Lung (tissue), 12 donors: ENCODE measurements around the gene CCNY. TPM values are rescaled to one million over a fixed set of nuclear protein-coding genes. Genes with fewer than 3 reads are reported as not detected.

ENCODE experiments used
- ATAC-seq: fragments of 200-7000 bp; cut with Tn5 transposase; one replicate; pipeline ENCODE4 v1.9.1; 2020; ENCODE audit warnings: moderate number of reproducible peaks; ENCODE audit not compliant: insufficient read depth, low FRiP score
- DNase-seq, 3 donors: peaks; one replicate each; pipeline ENCODE4 v3.0.0-alpha.2; 2013 to 2017
- H3K27ac ChIP-seq, 2 donors: one replicate each; pipeline ENCODE4 v1.5.1; 2013; ENCODE audit warnings: mild to moderate bottlenecking in 2 of 2, moderate library complexity in 2 of 2, control low read depth in 1 of 2, inconsistent platforms in 1 of 2, low read depth in 1 of 2, low read length in 1 of 2
- H3K27me3 ChIP-seq, 3 donors: one replicate each; pipeline ENCODE4 v1.5.1; 2013; ENCODE audit warnings: low read length in 2 of 3; ENCODE audit not compliant: control insufficient read depth in 3 of 3, insufficient read depth in 3 of 3
- H3K36me3 ChIP-seq, 4 donors: one replicate each; pipeline ENCODE4 v1.5.1; 2013; ENCODE audit warnings: low read length in 4 of 4, mild to moderate bottlenecking in 1 of 4, moderate library complexity in 1 of 4; ENCODE audit not compliant: control insufficient read depth in 4 of 4, insufficient read depth in 4 of 4
- H3K4me1 ChIP-seq, 5 donors: one replicate each; pipeline ENCODE4 v1.5.1; 2013; ENCODE audit warnings: low read length in 5 of 5, mild to moderate bottlenecking in 2 of 5, moderate library complexity in 1 of 5; ENCODE audit not compliant: control insufficient read depth in 5 of 5, insufficient read depth in 5 of 5
- H3K4me3 ChIP-seq: one replicate; pipeline ENCODE4 v1.5.1; 2013; ENCODE audit warnings: mild to moderate bottlenecking, control low read depth, moderate library complexity
- H3K9ac ChIP-seq, 2 donors: one replicate each; pipeline ENCODE4 v1.5.1; 2013; ENCODE audit warnings: low read length in 2 of 2, control low read depth in 1 of 2; ENCODE audit not compliant: insufficient read depth in 1 of 2
- H3K9me3 ChIP-seq, 4 donors: one replicate each; pipeline ENCODE4 v1.5.1; 2013; ENCODE audit warnings: low read length in 3 of 4, mild to moderate bottlenecking in 1 of 4, moderate library complexity in 1 of 4; ENCODE audit not compliant: control insufficient read depth in 4 of 4, insufficient read depth in 3 of 4
- WGBS, 2 donors: extraction: QIAGEN DNeasy Blood & Tissue Kit; methylation state at CpG; one replicate each; pipeline ENCODE4 v1.1.7; 2013; 5-methylcytosine and 5-hydroxymethylcytosine counted together
- polyA plus RNA-seq, 2 donors: library from polyadenylated mRNA; stranded (reverse); fragments of 200-250 nt; gene quantifications; one replicate each; pipeline ENCODE4 v1.2.1, GENCODE V29; 2013
- total RNA-seq, 2 donors: library from RNA; depleted of rRNA in 1 of 2; stranded (reverse); fragments of >200 nt in 1 of 2; gene quantifications; one replicate each; pipeline ENCODE4 v1.2.1, GENCODE V29; 2014 to 2021
- TF ChIP-seq, protein P1 (sequence below): IDR thresholded peaks from 2 replicates; pipeline ENCODE4 v1.5.1; 2012; ENCODE audit warnings: mild to moderate bottlenecking; ENCODE audit errors: control extremely low read depth, extremely low read depth
- donor health status: control.
- donor health status: control.
- donor health status: Bipolar disorder and iron deficiency.
- donor health status: healthy.
- donor health status: DM: yes; HTN: yes; CAD: no.

Gene CCNY
- total and polyA plus RNA-seq, 4 donors: 26.6 to 63.0 (median 38.8) TPM

- no peak overlapping the region for H3K9ac ChIP-seq
- 94 to 98% methylated on average over 9 of the region's 9 CpGs for WGBS, 2 donors
- ATAC-seq (no peak), DNase-seq (no peak)
- H3K9me3 ChIP-seq: peaks cover 0 to 4% (median 0%) of the 10 kb centered on the region in 4 donors
- no peaks in the 10 kb centered on the region for H3K36me3 ChIP-seq
- no peak overlapping the region for H3K4me3 ChIP-seq
- H3K27ac ChIP-seq: no peak overlapping the region
- TF ChIP-seq, protein P1, sequence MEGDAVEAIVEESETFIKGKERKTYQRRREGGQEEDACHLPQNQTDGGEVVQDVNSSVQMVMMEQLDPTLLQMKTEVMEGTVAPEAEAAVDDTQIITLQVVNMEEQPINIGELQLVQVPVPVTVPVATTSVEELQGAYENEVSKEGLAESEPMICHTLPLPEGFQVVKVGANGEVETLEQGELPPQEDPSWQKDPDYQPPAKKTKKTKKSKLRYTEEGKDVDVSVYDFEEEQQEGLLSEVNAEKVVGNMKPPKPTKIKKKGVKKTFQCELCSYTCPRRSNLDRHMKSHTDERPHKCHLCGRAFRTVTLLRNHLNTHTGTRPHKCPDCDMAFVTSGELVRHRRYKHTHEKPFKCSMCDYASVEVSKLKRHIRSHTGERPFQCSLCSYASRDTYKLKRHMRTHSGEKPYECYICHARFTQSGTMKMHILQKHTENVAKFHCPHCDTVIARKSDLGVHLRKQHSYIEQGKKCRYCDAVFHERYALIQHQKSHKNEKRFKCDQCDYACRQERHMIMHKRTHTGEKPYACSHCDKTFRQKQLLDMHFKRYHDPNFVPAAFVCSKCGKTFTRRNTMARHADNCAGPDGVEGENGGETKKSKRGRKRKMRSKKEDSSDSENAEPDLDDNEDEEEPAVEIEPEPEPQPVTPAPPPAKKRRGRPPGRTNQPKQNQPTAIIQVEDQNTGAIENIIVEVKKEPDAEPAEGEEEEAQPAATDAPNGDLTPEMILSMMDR: no peak
- peaks cover 0 to 9% (median 2%) of the 10 kb centered on the region in 3 donors for H3K27me3 ChIP-seq
- peaks cover 0 to 10% (median 0%) of the 10 kb centered on the region in 5 donors for H3K4me1 ChIP-seq
These were observed 248.6 kb downstream of the CCNY start for GRCh38 chr10:35584946-35585345.

GRCh38 chr10:35585356-35585755, 249.0 kb downstream of the CCNY start:
- 95 to 96% methylated on average over 11 of the region's 11 CpGs for WGBS, 2 donors
- TF ChIP-seq, protein P1: no peak
- H3K27ac ChIP-seq: no peak overlapping the region

GRCh38 chr10:35585903-35586535, 249.7 kb downstream of the CCNY start:
- Histone ChIP-seq H3K4me1 (peaks cover 0 to 10% (median 0%) of the 10 kb centered on the region in 5 donors), H3K36me3 (no peaks in the 10 kb centered on the region), H3K9me3 (peaks cover 0 to 5% (median 0%) of the 10 kb centered on the region in 4 donors), H3K27ac (no peak overlapping the region), H3K27me3 (peaks cover 0 to 3% (median 0%) of the 10 kb centered on the region in 3 donors), H3K9ac (no peak overlapping the region), H3K4me3 (no peak overlapping the region)
- TF ChIP-seq, protein P1: no peak
- DNase-seq (no peak), ATAC-seq (no peak)
- WGBS, 2 donors: 43 to 59% methylated on average over 7 to 8 of the region's 8 CpGs

More at GRCh38 chr10:35585356-35585755, 249.0 kb downstream of the CCNY start:
- no peak overlapping the region for H3K4me3 ChIP-seq
- no peaks in the 10 kb centered on the region for H3K36me3 ChIP-seq
- ATAC-seq (no peak), DNase-seq (no peak)
- H3K27me3 ChIP-seq: peaks cover 0 to 7% (median 0%) of the 10 kb centered on the region in 3 donors
- peaks cover 0 to 10% (median 0%) of the 10 kb centered on the region in 5 donors for H3K4me1 ChIP-seq
- peaks cover 0 to 4% (median 0%) of the 10 kb centered on the region in 4 donors for H3K9me3 ChIP-seq
- H3K9ac ChIP-seq: no peak overlapping the region

GRCh38 chr10:35588836-35589235, 252.5 kb downstream of the CCNY start:
- TF ChIP-seq, protein P1: no peak
- ATAC-seq (no peak), DNase-seq (no peak)
- peaks cover 0 to 5% (median 0%) of the 10 kb centered on the region in 4 donors for H3K9me3 ChIP-seq
- H3K27me3 ChIP-seq: peaks cover 0 to 3% (median 0%) of the 10 kb centered on the region in 3 donors
- H3K36me3 ChIP-seq: no peaks in the 10 kb centered on the region
- H3K27ac ChIP-seq: no peak overlapping the region
- H3K9ac ChIP-seq: no peak overlapping the region
- peaks cover 0 to 10% (median 0%) of the 10 kb centered on the region in 5 donors for H3K4me1 ChIP-seq
- no peak overlapping the region for H3K4me3 ChIP-seq
